ENCODE results near the gene ANKRD28.

GRCh38 chr3:15667484-15667883 lies 130.3 kb downstream of the ANKRD28 start:
- no peak for TF ChIP-seq CTCF (IDR thresholded peaks at IDR 0.05)
- TF ChIP-seq EP300 (IDR thresholded peaks at IDR 0.05): no peak
